Measurements from ENCODE around the gene MICB. TPM values are rescaled to one million over a fixed set of nuclear protein-coding genes. Genes with fewer than 3 reads are reported as not detected.

The MICB gene
- total and polyA plus RNA-seq, 9 of the 15 experiments (the other 6 are each of a cell fraction or from before 2014, with no cell fraction given) = 13.3 to 34.5 (median 19.8) TPM

GRCh38 chr6:31546958-31547726, 49.2 kb downstream of the MICB start, which contains the start of gene NFKBIL1 (continued):
- peak; percentile 42 to 60 for TF ChIP-seq AFF1 (IDR thresholded peaks at IDR 0.05; ENCODE audit: low read depth in 1 of 2, partially characterized antibody in 2 of 2)
- TF ChIP-seq HNRNPH1 (optimal IDR thresholded peaks at IDR 0.05; ENCODE audit: low read depth, low read length) = no peak
- no peak for TF ChIP-seq SREBF1 (IDR thresholded peaks at IDR 0.05; ENCODE audit: borderline replicate concordance, low read depth, low read length)
- TF ChIP-seq, protein P1, sequence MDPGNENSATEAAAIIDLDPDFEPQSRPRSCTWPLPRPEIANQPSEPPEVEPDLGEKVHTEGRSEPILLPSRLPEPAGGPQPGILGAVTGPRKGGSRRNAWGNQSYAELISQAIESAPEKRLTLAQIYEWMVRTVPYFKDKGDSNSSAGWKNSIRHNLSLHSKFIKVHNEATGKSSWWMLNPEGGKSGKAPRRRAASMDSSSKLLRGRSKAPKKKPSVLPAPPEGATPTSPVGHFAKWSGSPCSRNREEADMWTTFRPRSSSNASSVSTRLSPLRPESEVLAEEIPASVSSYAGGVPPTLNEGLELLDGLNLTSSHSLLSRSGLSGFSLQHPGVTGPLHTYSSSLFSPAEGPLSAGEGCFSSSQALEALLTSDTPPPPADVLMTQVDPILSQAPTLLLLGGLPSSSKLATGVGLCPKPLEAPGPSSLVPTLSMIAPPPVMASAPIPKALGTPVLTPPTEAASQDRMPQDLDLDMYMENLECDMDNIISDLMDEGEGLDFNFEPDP (CRISPR knock-in tag; IDR thresholded peaks at IDR 0.05) = no peak
- TF ChIP-seq TAF7 (tag; IDR thresholded peaks at IDR 0.05) = peak; percentile 77
- TF ChIP-seq PRPF4 (IDR thresholded peaks at IDR 0.05; ENCODE audit: insufficient read depth, low read depth, low read length, poor library complexity, severe bottlenecking) = no peak
- peak; percentile 89 for TF ChIP-seq ZBTB12 (CRISPR knock-in tag; IDR thresholded peaks at IDR 0.05)
- peak in 1 of 2 experiments; percentile 87; a peak in 2 of 4 replicates for TF ChIP-seq HDAC1 (IDR thresholded peaks at IDR 0.05)
- no peak; the same call in 1 of the 2 replicates for TF ChIP-seq ZNF76 (CRISPR knock-in tag; IDR thresholded peaks at IDR 0.05; ENCODE audit: borderline replicate concordance)
- no peak for TF ChIP-seq THRA (IDR thresholded peaks at IDR 0.05)
- TF ChIP-seq FOS (IDR thresholded peaks at IDR 0.05; ENCODE audit: extremely low read depth, insufficient read length) = no peak
- no peak for TF ChIP-seq PCBP2 (IDR thresholded peaks at IDR 0.05; ENCODE audit: low read depth, low read length, poor library complexity, severe bottlenecking)
- no peak for TF ChIP-seq TCF15 (CRISPR knock-in tag; IDR thresholded peaks at IDR 0.05)
- peak; percentile 97 for TF ChIP-seq ZBTB7A (IDR thresholded peaks at IDR 0.05; ENCODE audit: borderline replicate concordance, control insufficient read depth, low read depth, low read length)
- peak; percentile 99 for TF ChIP-seq GABPB1 (CRISPR knock-in tag; IDR thresholded peaks at IDR 0.05)
- peak in 1 of 2 experiments; percentile 80; a peak in 3 of 4 replicates for TF ChIP-seq CSDE1 (IDR thresholded peaks at IDR 0.05)
- no peak for TF ChIP-seq ZNF584 (CRISPR knock-in tag; IDR thresholded peaks at IDR 0.05; ENCODE audit: low read depth)
- no peak; the same call in 1 of the 2 replicates for TF ChIP-seq KAT7 (CRISPR knock-in tag; IDR thresholded peaks at IDR 0.05; ENCODE audit: borderline replicate concordance)

Measured in K562 (cell line).